ENCODE data around the gene AMOTL1.
"Not testable (repeated sequence)": the region's sequence is repeated elsewhere in the genome, so short reads cannot be mapped to it uniquely, and the experiment has no call there.

The AMOTL1 gene

GRCh38 chr11:94877443-94878200, 109.5 kb downstream of the AMOTL1 start:
- no peak for DNase-seq (ENCODE audit: low read depth)

- DNase-seq (ENCODE audit: low read depth): no peak
Measured at GRCh38 chr11:94879006-94879405, 110.8 kb downstream of the AMOTL1 start.

- no peak for DNase-seq (ENCODE audit: low read depth)
Measured at GRCh38 chr11:94880216-94880615, 112.1 kb downstream of the AMOTL1 start.

GRCh38 chr11:94882931-94883330, 114.8 kb downstream of the AMOTL1 start:
- no peak for DNase-seq (ENCODE audit: low read depth)

- no peak for DNase-seq (ENCODE audit: low read depth)
Measured at GRCh38 chr11:94883878-94884277, 115.7 kb downstream of the AMOTL1 start.

- DNase-seq (ENCODE audit: low read depth): no peak
Measured at GRCh38 chr11:94884376-94884775, 116.2 kb downstream of the AMOTL1 start.

- no peak for DNase-seq (ENCODE audit: low read depth)
Measured at GRCh38 chr11:94885133-94885532, 117.0 kb downstream of the AMOTL1 start.

- DNase-seq (ENCODE audit: low read depth): no peak
Measured at GRCh38 chr11:94885581-94885980, 117.4 kb downstream of the AMOTL1 start.

- no peak for DNase-seq (ENCODE audit: low read depth)
Measured at GRCh38 chr11:94888204-94888603, 120.0 kb downstream of the AMOTL1 start.

GRCh38 chr11:94895451-94895850, 127.3 kb downstream of the AMOTL1 start:
- DNase-seq (ENCODE audit: low read depth): no peak

GRCh38 chr11:94895971-94896370, 127.8 kb downstream of the AMOTL1 start:
- no peak for DNase-seq (ENCODE audit: low read depth)

GRCh38 chr11:94897330-94897768, 129.2 kb downstream of the AMOTL1 start:
- no peak for DNase-seq (ENCODE audit: low read depth)

- DNase-seq (ENCODE audit: low read depth): no peak
Measured at GRCh38 chr11:94907226-94907625, 139.1 kb downstream of the AMOTL1 start.

GRCh38 chr11:94909371-94909820, 141.2 kb downstream of the AMOTL1 start:
- DNase-seq (ENCODE audit: low read depth): no peak

GRCh38 chr11:94910270-94910669, 142.1 kb downstream of the AMOTL1 start:
- no peak for DNase-seq (ENCODE audit: low read depth)

GRCh38 chr11:94910779-94911178, 142.6 kb downstream of the AMOTL1 start:
- no peak for DNase-seq (ENCODE audit: low read depth)

GRCh38 chr11:94912806-94913205, 144.7 kb downstream of the AMOTL1 start:
- no peak for DNase-seq (ENCODE audit: low read depth)

- DNase-seq (ENCODE audit: low read depth): not testable (repeated sequence)
Measured at GRCh38 chr11:94913718-94914394, 145.7 kb downstream of the AMOTL1 start.

GRCh38 chr11:94920311-94920710, 152.2 kb downstream of the AMOTL1 start:
- no peak for DNase-seq (ENCODE audit: low read depth)

- DNase-seq (ENCODE audit: low read depth): no peak
Measured at GRCh38 chr11:94922321-94923003, 154.3 kb downstream of the AMOTL1 start.

GRCh38 chr11:94923004-94923334, 154.8 kb downstream of the AMOTL1 start:
- DNase-seq (ENCODE audit: low read depth): no peak

GRCh38 chr11:94924171-94924572, 156.0 kb downstream of the AMOTL1 start:
- no peak for DNase-seq (ENCODE audit: low read depth)

GRCh38 chr11:94924612-94925011, 156.5 kb downstream of the AMOTL1 start:
- DNase-seq (ENCODE audit: low read depth): no peak

Data from stimulated activated CD8-positive, alpha-beta memory T cell treated with anti-CD3 and anti-CD28 coated beads, Interleukin-12 subunit alpha, Interleukin-12 subunit beta, amount 100 ng/mL, for 4 hours (primary cell).